Glomerular endothelial cell (primary cell): Measurements from ENCODE around the gene FOXP4. TPM values are rescaled to one million over a fixed set of nuclear protein-coding genes. Genes with fewer than 3 reads are reported as not detected.

Experiments
- DNase-seq: peaks from one replicate; pipeline ENCODE4 v3.0.0-alpha.2; 2011; ENCODE audit warnings: low read depth, low spot score; ENCODE audit errors: extremely low read depth
- total RNA-seq: library from RNA; depleted of rRNA; stranded (reverse); fragments of >200 nt; gene quantifications from 2 replicates; pipeline ENCODE4 v1.2.3, GENCODE V29; 2015

Gene FOXP4
- total RNA-seq, 1 donor from 2014 or later = 10.7 TPM

GRCh38 chr6:41563060-41563776 lies 17.0 kb downstream of the FOXP4 start:
- DNase-seq = no peak

DNA sequence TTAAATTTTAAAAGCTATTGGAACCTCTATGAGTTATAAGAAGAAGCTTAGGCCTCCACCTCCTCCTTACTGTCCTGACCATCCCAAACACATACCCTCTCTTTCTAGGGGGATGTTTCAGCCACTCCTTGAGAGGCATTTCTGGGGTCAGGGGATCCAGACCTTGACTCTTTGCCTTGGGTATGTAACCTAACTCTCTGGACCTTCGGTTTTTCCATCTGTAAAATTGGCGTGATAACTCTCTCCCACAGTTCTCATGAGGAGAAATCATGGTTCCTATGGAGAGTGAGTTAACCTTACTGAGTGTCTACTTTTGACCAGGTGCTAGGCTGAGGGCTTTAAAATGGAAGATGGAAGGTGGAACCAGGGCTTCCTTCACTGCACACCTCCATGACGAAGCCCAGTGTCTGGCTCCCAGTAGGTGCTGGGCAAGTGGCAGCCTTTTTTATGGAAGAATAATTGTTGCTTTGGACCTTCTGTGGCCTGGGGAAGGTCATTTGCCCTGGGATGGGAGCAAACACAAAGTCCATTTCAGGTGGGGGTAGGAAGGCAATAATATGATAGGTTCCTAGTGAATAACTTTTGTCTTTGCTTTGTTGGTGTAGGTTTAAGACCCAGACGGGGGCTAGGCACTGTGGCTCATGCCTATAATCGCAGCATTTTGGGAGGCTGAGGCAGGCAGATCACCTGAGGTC lies 18.4 kb downstream of the FOXP4 start:
- DNase-seq = no peak

GRCh38 chr6:41565701-41566100 lies 19.5 kb downstream of the FOXP4 start:
- DNase-seq = no peak

DNA sequence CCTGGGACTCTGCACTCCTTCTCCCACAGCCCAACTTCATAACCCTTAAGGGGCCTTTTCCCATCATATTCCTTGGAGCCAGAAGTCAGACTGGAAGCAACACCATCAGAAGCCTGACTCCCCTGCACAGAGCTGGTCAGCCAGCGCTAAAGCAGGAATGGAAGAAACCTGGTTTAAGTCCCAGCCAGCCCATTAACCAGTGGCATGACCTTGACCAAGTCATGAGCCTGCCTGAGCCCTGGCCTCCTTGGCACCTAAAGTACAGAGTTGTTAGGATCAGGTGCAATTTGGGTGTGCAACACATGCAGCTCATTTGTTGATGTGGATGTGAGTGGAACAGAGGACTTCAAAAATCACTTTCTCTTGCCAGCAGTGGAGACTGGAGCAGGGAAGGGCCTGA lies 20.8 kb downstream of the FOXP4 start:
- DNase-seq = no peak

DNA sequence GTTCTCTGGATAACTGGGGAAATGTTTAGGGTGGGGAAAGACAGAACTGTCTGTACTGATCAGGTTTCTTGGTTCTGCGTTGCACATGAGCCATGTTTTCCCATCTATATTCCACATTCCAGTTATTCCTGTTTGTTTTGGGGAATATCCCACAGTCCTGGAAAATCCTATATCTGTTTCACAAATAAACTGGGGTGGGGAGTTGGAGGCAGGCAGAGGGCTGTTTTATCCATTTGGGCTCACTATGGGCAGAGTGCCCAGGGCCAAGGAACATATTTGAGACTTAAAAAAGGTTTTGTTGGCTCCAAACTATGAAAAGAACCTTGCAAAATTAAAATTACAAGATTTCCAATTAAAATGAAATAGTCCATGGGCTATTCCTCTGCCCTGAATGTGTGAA lies 21.5 kb downstream of the FOXP4 start:
- DNase-seq = no peak

GRCh38 chr6:41568202-41568584 lies 22.0 kb downstream of the FOXP4 start:
- no peak for DNase-seq

DNA sequence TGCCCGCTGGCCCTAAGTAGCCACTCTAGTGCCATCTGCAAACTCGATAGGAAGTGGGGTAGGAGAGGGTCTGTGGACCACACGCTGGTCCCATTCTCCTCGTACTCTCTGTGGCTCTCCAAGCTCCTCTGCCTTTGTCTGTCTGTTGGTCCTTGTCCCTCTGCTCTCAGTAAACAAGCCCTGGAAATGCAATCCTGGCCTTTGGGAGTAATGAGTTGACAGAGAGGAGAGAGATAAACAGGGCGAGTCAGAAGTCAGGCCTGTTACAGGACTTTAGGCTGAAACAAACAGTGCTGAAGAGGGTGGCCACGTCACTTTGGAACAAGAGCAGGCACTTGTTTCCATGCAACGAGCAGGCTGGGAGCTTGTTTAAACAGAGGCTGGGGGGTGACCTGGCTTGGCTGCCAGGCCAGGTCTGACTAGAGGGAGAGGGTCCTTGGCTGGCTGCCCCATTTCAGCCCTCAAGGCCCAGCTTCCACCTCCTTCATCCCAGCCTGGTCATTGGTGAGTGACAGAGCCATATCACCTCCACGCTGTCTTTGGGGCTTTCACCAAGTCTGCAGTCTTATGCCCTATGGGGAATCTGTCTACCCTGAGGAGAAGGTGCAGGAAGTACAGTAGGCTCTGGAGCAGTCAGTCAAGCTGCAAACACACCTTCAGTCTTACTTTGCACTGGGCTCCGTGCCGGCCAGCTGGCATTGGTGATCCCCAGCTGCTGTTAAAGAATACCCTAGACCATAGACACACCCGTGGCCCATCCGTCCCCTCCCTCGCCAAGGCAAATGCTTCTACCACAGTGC lies 22.6 kb downstream of the FOXP4 start:
- DNase-seq = no peak

DNA sequence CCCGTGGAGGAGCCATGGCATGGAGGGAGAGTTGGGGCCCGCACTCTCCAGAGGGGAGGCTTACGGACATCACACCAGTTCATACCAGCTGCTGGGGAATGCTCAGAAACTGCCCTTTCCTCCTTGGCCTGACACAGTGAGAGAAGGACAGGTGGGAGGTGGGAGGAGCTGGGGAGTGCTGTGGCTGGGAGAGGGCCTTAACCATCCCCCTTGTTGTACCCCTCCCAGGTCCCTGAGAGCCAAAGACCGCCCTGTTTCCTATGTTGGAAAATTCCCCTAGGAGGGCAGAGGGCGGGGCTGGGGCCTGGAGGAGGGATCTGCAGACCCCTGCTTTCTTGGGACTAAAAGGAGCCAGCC lies 24.1 kb downstream of the FOXP4 start:
- DNase-seq = no peak

DNA sequence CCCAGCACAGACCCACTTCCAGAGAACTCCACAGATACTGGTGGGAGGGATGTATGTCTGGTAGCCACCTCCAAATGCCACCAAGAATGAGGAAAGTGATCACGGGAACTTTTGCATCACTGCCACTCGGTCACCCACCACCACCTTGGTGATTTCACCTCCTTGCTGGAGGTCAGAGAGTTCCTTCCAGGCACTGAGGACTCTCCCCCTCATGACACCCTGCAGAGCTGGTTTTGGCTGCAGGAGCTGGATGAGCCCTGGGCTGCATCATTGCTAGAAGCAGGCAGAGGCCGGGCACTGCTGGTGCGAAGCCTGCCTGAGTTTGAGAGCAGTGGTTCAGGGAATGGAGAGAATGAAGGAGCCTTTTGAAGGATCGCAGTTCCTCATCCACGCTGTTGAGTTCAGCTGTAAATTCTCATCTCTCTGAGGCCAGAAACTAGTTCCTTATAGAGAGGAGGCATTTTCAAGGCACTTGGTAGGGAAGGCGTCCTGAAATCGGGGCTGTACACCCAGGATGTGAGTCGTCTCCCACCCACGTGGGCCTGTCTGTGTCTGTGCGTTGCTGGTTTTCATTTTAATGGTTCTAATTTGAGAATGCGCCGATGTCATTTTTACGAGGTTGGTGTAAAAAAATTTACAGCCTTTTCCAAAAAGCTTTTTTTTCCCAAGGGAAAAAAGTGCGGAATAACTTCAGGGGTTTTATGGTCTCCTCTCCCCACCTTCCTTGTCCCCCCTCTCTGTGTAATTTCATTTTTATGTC lies 25.0 kb downstream of the FOXP4 start:
- no peak for DNase-seq

DNA sequence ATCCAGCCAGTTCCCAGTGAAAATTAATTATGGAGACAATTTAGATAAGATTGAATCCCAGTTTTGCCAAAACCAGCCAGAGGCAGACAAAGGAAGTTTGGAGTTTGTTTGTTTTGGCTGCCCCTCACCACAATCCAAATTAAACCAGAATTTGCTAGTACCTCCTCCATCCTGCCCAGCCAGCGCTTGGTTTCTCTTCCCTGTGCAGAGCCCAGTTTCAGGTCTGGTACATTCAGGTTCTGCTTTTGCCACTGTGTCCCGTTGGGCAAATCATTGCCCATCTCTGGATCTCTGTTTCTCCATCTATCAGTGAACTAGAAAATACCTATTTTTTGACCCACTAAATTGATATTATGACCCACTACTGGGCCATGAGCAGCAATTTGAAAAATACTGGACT lies 26.4 kb downstream of the FOXP4 start:
- no peak for DNase-seq

GRCh38 chr6:41573276-41573675 lies 27.1 kb downstream of the FOXP4 start:
- DNase-seq = no peak

GRCh38 chr6:41573985-41574384 lies 27.8 kb downstream of the FOXP4 start:
- DNase-seq = no peak

GRCh38 chr6:41575598-41575997 lies 29.4 kb downstream of the FOXP4 start:
- DNase-seq = no peak

DNA sequence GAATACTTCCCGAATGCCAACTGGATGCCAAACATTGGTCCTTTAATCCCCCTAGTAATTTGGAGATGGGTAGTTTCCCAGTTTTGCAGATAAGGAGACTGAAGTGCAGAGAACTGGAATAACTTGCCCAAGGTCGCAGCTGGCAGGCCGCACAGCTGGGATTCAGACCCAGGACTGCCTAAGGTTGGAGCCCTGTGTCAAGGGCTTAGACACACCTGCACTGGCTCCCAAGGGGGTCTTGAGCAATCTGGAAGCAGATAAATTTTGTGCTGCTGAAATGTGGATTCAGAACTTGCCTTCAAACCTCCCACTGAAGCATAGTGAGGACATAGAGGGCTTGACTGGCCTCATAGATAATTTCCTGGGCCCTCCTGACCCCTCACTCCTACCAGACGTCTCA lies 30.5 kb downstream of the FOXP4 start:
- no peak for DNase-seq

DNA sequence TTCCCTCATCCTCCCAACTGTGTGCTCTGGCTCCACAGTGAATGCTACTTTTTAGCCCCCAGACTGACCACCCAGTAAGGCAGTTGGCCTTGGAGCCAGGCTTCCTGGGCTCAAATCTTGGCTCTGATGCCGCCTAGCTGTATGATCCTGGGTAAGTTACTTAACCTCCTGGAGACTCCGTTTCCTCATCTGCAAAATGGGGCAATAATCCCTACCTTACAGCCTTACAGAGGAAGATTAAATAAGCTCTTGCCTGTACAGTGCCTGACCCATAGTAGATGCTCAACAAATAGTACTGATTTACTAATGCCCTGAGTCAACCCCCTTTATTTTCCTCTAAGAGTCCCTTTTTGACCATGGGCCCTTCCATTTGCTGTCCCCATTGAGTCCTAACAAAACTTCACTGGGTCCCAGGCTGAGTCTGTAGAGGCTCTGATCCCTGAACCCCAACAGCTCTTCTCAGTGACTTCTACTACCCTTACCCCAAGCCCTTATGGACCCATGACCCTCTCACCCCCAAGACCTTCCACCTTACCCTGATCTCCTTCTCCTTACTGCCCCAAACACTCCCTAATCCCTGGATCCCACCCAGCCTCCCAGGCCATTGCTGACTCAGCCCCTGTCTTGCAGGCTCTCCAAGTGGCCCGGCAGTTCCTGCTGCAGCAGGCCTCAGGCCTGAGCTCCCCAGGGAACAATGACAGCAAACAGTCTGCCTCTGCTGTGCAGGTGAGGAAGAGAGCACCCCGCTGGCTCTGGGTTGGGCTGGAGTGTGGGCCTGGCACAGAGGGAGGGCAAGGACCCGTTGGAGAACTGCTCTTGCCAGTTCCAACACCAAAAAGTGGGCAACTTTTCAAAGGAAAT lies 31.4 kb downstream of the FOXP4 start:
- no peak for DNase-seq

DNA sequence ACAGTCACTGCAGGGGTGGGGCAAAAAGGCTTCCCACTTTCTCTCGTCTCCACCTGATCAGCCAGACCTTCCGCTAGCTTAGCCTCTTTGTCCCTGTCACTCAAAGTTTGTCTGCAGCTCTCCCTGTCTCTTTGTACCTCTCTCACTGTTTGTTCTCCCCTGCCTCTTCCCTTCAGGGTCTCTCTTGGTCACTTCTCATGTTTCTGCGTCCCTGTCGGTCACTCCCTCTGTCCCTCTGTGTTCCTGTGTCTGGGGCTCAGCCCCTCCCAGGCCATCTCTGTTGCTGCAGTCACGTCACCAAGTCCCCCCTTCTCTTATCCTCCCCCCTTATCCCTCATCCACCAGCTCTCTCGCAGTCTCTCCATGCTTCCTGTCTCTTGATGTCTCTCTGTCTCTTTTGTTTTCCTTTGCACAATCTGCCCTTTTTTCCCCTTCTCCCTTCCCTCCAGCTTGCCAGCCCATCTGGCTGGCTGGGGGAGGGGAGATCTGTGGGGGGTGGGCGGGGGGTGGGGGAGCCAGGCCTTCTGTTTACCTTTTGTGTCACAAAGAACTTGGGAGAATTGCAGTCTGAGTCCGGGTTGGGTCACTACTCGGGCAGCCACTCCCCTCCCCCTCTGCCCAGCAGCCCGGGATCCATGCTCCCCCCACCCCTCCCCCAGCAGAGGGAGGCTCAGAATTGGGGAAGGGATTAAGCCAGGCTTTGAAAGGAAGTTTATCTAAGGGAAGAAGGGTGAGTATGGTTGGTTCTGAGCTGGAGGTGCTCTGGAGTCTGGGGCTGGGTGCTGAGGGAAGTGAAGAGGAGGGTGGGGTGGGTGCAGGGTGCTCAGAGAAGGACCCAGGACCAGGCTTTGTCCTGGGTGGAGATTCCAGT lies 32.3 kb downstream of the FOXP4 start:
- DNase-seq = no peak

DNA sequence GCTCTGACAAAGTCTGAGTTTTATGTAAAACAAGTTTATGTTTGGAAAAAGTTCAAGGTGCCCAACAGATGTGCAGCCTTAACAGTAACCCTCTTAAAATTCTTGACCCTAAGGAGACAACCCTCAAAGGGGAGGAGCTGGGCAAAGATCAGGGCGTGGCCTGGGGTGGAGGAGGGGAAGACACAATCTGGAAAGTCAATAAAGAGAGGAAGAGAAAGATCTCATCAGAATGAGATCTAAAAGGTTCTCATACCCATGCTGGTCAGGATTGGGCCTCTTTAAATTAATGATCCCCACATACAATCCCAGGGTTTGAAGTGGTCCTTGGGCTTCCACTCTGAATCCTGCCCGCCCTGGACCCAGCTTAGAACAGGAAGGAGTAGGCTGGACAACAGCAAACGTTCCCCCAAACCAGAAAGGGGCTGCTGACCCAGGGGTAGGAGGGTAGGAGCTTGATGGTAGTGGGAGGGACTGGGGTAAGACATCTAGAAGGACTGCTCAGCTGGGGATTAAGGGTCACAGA lies 33.0 kb downstream of the FOXP4 start:
- no peak for DNase-seq

GRCh38 chr6:41580690-41581089 lies 34.5 kb downstream of the FOXP4 start:
- no peak for DNase-seq

GRCh38 chr6:41581381-41581991 lies 35.3 kb downstream of the FOXP4 start:
- DNase-seq = no peak
